KMS-11 (cell line): ENCODE measurements around the gene NFATC2.

Experiments used
- H2AFZ ChIP-seq: fragments of 200-600 bp; sonication (generic); 2 replicates; pipeline ENCODE4 v1.6.1; 2016; ENCODE audit warnings: antibody characterized with exemption, mixed run types, low read depth
- H3K27ac ChIP-seq: fragments of 200-600 bp; sonication (generic); 2 replicates; pipeline ENCODE4 v1.6.1; 2016; ENCODE audit warnings: mild to moderate bottlenecking, mixed run types
- H3K27me3 ChIP-seq: fragments of 200-600 bp; sonication (generic); 2 replicates; pipeline ENCODE4 v1.6.1; 2017; ENCODE audit warnings: mild to moderate bottlenecking, low read depth, mixed run types, moderate library complexity; ENCODE audit not compliant: insufficient read depth
- H3K36me3 ChIP-seq: fragments of 200-600 bp; sonication (generic); 2 replicates; pipeline ENCODE4 v1.6.1; 2017; ENCODE audit warnings: mild to moderate bottlenecking, mixed run types; ENCODE audit not compliant: insufficient read depth
- H3K4me1 ChIP-seq: fragments of 200-600 bp; sonication (generic); 2 replicates; pipeline ENCODE4 v1.6.1; 2016; ENCODE audit warnings: mild to moderate bottlenecking, low read depth, mixed run types; ENCODE audit not compliant: poor library complexity, severe bottlenecking
- H3K4me2 ChIP-seq: fragments of 200-600 bp; sonication (generic); 2 replicates; pipeline ENCODE4 v1.7.0; 2016; ENCODE audit warnings: mild to moderate bottlenecking, mixed run types
- H3K4me3 ChIP-seq: fragments of 200-600 bp; sonication (generic); IDR thresholded peaks from 2 replicates; pipeline ENCODE4 v1.6.1; 2017; ENCODE audit warnings: low read depth, low read length, mixed read lengths; ENCODE audit not compliant: insufficient read depth
- H3K79me2 ChIP-seq: fragments of 200-600 bp; sonication (generic); 2 replicates; pipeline ENCODE4 v1.6.1; 2016; ENCODE audit warnings: low read depth, mixed run types; ENCODE audit not compliant: insufficient read depth
- H3K9ac ChIP-seq: fragments of 200-600 bp; sonication (generic); 2 replicates; pipeline ENCODE4 v1.6.1; 2016; ENCODE audit warnings: mild to moderate bottlenecking, mixed run types
- H4K20me1 ChIP-seq: fragments of 200-600 bp; sonication (generic); 2 replicates; pipeline ENCODE4 v1.6.1; 2016; ENCODE audit warnings: mild to moderate bottlenecking, mixed run types; ENCODE audit not compliant: insufficient read depth
- TF ChIP-seq, protein P1 (sequence below): fragments of 200-600 bp; sonication (generic); conservative IDR thresholded peaks from 2 replicates; pipeline ENCODE4 v1.6.1; 2017; ENCODE audit warnings: low read depth, mild to moderate bottlenecking, antibody characterized with exemption, low read length, moderate library complexity, mixed read lengths

NFATC2 gene

GRCh38 chr20:51420111-51420510 lies 122.4 kb downstream of the NFATC2 start:
- Histone ChIP-seq H3K4me3 (no peak overlapping the region), H3K36me3 (no peaks in the 10 kb centered on the region), H3K4me2 (no peak overlapping the region), H2AFZ (no peak overlapping the region), H3K9ac (no peak overlapping the region), H3K27ac (no peak overlapping the region), H3K4me1 (peaks cover 51% of the 10 kb centered on the region), H4K20me1 (no peaks in the 10 kb centered on the region), H3K27me3 (no peaks in the 10 kb centered on the region), H3K79me2 (no peaks in the 10 kb centered on the region)
- TF ChIP-seq, protein P1, sequence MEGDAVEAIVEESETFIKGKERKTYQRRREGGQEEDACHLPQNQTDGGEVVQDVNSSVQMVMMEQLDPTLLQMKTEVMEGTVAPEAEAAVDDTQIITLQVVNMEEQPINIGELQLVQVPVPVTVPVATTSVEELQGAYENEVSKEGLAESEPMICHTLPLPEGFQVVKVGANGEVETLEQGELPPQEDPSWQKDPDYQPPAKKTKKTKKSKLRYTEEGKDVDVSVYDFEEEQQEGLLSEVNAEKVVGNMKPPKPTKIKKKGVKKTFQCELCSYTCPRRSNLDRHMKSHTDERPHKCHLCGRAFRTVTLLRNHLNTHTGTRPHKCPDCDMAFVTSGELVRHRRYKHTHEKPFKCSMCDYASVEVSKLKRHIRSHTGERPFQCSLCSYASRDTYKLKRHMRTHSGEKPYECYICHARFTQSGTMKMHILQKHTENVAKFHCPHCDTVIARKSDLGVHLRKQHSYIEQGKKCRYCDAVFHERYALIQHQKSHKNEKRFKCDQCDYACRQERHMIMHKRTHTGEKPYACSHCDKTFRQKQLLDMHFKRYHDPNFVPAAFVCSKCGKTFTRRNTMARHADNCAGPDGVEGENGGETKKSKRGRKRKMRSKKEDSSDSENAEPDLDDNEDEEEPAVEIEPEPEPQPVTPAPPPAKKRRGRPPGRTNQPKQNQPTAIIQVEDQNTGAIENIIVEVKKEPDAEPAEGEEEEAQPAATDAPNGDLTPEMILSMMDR = no peak

DNA sequence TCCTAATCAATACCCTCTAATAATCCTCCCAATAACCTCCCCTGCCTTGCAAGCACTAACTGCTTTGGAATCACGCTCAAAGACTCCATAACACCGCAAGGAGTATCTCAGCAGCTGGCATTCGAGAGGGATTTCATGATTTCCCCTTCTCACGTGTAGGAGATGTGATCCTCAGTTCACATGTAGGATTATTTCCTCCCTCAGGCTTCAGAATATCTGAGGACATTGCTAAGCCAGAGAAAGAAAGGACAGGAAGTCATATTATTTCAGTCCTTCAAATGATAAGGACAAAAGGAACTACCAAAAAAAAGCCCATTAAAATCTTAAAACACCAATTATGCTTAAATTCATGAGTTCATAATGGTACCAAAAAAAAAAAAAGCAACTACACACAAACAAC lies 122.9 kb downstream of the NFATC2 start:
- no peak overlapping the region for H3K4me3 ChIP-seq
- H3K4me2 ChIP-seq = no peak overlapping the region
- no peak overlapping the region for H3K27ac ChIP-seq
- no peaks in the 10 kb centered on the region for H4K20me1 ChIP-seq
- no peak overlapping the region for H2AFZ ChIP-seq
- no peaks in the 10 kb centered on the region for H3K79me2 ChIP-seq
- peaks cover 56% of the 10 kb centered on the region for H3K4me1 ChIP-seq
- TF ChIP-seq, protein P1 = no peak
- no peak overlapping the region for H3K9ac ChIP-seq
- no peaks in the 10 kb centered on the region for H3K27me3 ChIP-seq
- no peaks in the 10 kb centered on the region for H3K36me3 ChIP-seq

DNA sequence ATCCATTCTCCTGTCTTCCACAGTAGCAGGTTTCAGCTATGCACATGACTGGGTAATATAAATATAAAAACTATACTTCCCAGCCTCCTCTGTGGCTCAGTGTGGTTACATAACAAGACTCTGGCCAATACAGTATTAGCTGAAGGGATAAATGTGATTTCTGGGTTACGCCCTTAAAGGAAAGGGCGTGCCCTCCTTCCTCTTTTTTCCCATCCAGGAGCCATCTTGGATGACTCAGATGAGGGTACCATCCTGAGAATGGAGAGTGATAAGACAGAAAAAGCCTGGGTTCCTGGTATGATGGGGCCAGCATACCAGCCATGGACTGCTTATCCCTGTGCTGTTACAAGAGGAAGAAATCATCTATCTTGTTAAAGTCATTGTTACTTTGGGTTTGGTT lies 123.3 kb downstream of the NFATC2 start:
- Histone ChIP-seq H3K9ac (no peak overlapping the region), H3K79me2 (no peaks in the 10 kb centered on the region), H4K20me1 (no peaks in the 10 kb centered on the region), H3K27me3 (no peaks in the 10 kb centered on the region), H3K4me2 (no peak overlapping the region), H3K4me1 (peaks cover 58% of the 10 kb centered on the region), H2AFZ (no peak overlapping the region), H3K36me3 (no peaks in the 10 kb centered on the region), H3K27ac (no peak overlapping the region), H3K4me3 (no peak overlapping the region)
- TF ChIP-seq, protein P1 = no peak

DNA sequence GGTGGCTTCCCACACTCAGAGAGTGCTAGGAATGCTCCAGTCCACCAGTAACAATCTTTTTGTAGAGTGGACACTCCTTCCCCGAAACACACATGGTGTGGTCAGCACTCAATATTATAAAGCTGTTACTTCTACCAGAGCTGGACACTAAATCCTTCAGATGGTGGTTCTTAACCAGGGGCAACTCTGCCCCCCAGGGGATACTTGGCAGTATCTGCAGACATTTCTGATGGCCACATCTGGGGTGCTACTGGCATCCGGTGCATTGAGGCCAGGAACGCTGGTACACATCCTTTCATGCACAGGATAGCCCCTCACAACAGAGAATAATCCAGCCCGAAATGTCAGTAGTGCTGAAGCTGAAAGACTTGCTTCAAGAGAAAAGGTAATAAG lies 124.4 kb downstream of the NFATC2 start:
- no peak overlapping the region for H3K27ac ChIP-seq
- no peak overlapping the region for H3K9ac ChIP-seq
- H3K27me3 ChIP-seq = no peaks in the 10 kb centered on the region
- no peak overlapping the region for H3K4me3 ChIP-seq
- no peak overlapping the region for H3K4me2 ChIP-seq
- TF ChIP-seq, protein P1 = no peak
- H4K20me1 ChIP-seq = no peaks in the 10 kb centered on the region
- H3K36me3 ChIP-seq = no peaks in the 10 kb centered on the region
- H3K79me2 ChIP-seq = no peaks in the 10 kb centered on the region
- H3K4me1 ChIP-seq = peaks cover 58% of the 10 kb centered on the region
- H2AFZ ChIP-seq = no peak overlapping the region
